Kidney capillary endothelial cell (primary cell): ENCODE data around the gene PTPRT.

Experiments
- DNase-seq: peaks from one replicate; pipeline ENCODE4 v3.0.0-alpha.2; 2018; ENCODE audit warnings: low spot score

PTPRT gene

GRCh38 chr20:42974347-42974746, 215.4 kb downstream of the PTPRT start:
- DNase-seq: no peak

GRCh38 chr20:42972591-42972990, 217.1 kb downstream of the PTPRT start:
- no peak for DNase-seq

DNA sequence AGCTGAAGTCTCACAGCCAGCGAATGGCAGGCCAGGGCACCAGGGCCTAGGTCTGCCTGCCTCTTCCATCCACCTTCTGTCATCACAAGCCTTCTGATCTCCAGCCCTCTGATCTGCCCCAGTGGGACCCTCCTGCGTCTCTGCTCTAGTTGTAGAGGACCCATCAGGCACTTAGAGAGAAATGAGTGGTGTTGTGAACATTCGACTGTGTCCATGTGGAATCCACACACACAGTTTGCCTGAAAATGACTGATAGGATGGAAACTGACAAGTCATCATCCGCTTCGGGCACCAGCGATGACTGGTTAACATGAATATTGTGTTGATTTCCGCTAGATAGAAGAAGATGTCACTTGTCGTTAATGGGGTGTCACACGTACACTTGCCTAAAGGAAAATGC, 221.0 kb downstream of the PTPRT start:
- DNase-seq: no peak

- DNase-seq: no peak
Observed at GRCh38 chr20:42963796-42964195, 225.9 kb downstream of the PTPRT start.

DNA sequence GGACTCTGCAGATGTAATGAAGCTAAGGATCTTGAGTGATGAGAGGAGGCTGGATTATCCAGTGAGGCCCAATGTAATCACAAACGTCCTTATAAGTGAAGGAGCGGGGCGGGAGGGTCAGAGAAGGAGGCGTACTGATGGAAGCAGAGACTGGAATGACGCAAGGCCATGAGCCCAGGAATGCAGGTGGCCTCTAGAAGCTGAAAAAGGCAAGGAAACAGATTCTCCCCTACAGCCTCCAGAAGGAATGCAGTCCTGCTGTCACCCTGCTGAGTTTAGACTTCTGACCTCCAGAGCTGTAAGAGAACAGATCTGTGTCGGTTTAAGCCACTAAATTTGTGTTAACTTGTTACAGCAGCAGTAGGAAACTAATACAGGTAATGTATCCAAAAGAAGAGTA, 227.9 kb downstream of the PTPRT start:
- no peak for DNase-seq

- no peak for DNase-seq
Observed at GRCh38 chr20:42959996-42960395, 229.7 kb downstream of the PTPRT start.

DNA sequence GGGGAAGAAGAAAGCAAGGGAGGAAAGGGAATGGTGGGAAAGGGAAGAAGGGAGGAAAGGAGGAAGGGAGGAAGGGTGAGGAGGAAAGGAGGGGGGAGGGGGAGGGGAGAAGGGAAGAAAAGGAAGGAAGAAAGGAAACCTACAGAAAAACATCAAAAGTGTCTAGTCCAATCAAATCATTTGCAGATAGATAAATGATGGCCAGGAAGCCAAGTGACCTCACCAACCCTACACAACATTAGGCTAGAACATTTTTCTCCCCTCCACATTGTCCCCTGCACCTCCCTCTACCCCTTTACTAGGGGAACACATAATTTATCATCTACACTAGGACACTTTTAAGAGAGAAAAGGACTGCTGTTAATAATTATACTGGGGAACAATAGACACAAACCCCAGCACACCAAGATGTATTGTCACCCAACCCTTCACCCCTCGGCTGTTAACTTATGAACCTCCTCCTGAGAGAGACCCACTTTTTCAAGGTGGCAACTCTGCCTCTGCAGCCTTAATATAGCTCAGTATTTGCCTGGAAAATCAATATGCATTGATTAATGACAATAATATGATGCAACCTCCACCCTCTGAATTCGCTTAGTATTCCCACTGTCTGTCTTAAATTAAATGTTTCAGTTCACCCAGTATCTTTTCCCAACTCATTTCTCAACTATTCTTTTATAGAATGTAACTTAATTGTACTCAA, 231.2 kb downstream of the PTPRT start:
- no peak for DNase-seq

- no peak for DNase-seq
Observed at GRCh38 chr20:42957704-42958095, 232.0 kb downstream of the PTPRT start.

- DNase-seq: no peak
Observed at GRCh38 chr20:42957018-42957703, 232.5 kb downstream of the PTPRT start.

- DNase-seq: no peak
Observed at GRCh38 chr20:42955713-42956112, 234.0 kb downstream of the PTPRT start.

- no peak for DNase-seq
Observed at GRCh38 chr20:42954951-42955350, 234.8 kb downstream of the PTPRT start.

GRCh38 chr20:42949950-42950349, 239.8 kb downstream of the PTPRT start:
- DNase-seq: no peak

DNA sequence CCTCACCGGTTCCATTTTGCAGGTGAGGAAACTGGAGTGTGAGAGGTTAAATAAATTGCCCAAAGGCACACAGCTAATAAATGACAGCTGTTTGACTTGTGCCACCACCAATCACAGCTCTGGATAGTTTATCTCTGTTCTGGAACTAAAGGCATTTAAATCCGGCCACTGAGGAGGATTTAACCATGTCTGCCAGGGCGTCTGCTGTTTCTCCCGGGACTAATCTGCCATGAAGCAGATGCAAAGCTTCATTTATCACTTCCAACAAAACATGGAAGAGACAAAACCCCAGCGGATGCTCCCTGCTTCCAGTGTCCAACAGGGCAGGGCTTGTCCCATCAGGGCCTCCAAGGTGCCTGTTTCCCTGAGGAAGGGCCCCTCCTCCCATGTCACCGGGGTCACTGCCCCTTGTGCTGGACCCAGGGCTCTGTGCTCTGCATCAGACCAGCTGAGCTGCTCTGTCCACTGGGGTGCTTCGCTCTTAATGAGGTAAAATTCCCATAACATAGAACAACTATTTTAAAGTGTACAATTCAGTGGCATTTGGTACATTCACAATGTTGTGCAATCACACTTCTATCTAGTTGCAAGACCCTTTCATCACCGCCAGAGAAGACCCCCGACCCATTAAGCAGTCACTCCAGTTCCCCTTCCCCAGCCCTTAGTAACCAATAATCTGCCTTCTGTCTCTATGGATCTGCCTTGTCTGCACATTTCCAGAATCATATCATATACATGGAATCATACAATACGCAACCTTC, 244.3 kb downstream of the PTPRT start:
- DNase-seq: no peak

- no peak for DNase-seq
Observed at GRCh38 chr20:42941629-42942028, 248.1 kb downstream of the PTPRT start.

- no peak for DNase-seq
Observed at GRCh38 chr20:42938441-42939205, 251.1 kb downstream of the PTPRT start.

- DNase-seq: no peak
Observed at GRCh38 chr20:42936482-42936881, 253.2 kb downstream of the PTPRT start.

- DNase-seq: no peak
Observed at GRCh38 chr20:42924215-42924614, 265.5 kb downstream of the PTPRT start.

- DNase-seq: no peak
Observed at GRCh38 chr20:42923348-42923918, 266.3 kb downstream of the PTPRT start.

- no peak for DNase-seq
Observed at GRCh38 chr20:42920776-42921175, 268.9 kb downstream of the PTPRT start.

DNA sequence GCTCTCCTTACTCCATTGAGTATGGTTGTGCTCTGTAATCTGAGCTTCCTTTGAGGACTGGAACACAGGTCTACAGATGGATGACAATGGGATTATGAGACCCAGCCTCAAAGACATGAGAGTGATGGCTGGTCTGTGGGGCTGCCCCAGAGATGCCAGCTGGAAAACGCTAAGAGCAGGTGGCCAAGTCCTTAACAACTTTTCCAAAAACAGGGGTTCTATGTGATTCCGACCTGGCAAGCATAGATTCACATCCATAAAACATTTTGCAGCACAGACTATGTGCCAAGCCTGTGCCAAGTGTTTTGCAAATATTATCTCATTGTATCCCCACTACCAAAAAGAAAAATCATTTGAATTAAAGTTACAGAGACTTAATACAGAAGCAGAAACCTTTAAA, 270.4 kb downstream of the PTPRT start:
- no peak for DNase-seq

GRCh38 chr20:42915081-42915480, 274.6 kb downstream of the PTPRT start:
- DNase-seq: no peak

DNA sequence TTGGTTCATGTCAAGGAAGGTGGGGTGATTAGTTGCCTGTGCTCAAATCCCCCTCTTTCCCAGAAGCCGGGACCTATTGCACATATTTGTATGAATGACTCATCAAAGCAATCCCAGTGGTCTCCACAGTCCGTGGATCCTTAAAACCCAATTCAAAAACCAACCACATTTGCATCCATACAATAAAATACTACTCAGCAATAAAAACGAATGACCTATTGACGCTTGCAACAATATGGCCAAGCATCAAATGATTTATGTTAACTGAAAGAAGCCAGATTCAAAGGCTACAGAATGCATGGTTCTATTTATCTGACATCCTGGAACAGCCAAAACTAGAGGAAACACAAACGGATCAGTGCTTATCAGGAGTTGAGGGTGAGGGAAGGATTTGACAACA, 275.4 kb downstream of the PTPRT start:
- no peak for DNase-seq
